NCI-H748 treated with DMSO at 0.1 percent for 48 hours (cell line): ENCODE results near the gene GINS2.

ENCODE experiments used
- DNase-seq: peaks from one replicate; lab custom pipeline; 2025; lab: John Stamatoyannopoulos, UW

GINS2 gene

DNA sequence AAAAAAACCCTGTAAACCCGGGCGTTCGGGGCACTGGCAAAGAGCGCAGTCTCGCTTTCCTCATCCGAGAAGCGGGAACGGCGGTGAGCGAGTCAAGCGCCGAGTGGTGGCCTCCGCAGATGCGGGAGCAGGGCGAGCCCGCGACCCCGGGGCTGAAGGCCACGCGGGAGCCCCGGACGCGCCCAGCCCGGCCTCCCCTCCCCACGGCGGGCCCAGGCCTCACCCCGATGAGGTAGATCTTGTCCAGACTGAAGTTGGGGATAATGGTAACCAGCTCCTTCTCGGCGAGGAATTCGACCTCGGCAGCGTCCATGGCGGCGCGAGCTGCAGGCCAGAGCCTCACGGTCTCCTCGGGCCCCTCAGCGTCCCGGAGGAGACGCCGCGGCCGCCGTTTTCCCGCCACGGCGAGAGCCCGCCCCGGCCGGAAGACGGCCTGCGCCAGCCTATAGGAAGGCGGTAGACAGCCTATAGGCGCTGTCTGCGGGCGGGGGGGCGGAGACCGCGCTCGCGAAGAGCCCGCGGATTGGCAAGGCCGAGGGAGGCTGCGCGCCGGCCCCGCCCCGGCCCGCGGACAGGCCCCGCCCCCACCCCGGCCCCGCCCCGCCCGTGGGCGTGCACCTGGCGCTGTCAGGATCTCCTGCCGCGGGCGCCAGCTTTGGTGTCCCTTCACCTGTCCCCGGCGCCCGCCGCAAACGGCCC lies at the start of gene GINS2:
GINS2 (minus strand) TSS at position 369 of the 699 bp plus-strand sequence; CDS start at position 313, 56 bp downstream.
- peak; percentile 38 for DNase-seq

- no peak for DNase-seq
Measured at GRCh38 chr16:85736921-85737320, 48.2 kb upstream of the GINS2 start.

- no peak for DNase-seq
Measured at GRCh38 chr16:85735946-85736345, 47.2 kb upstream of the GINS2 start.

GRCh38 chr16:85735225-85735635 lies 46.5 kb upstream of the GINS2 start:
- no peak for DNase-seq

GRCh38 chr16:85734311-85735017 lies 45.7 kb upstream of the GINS2 start:
- no peak for DNase-seq

DNA sequence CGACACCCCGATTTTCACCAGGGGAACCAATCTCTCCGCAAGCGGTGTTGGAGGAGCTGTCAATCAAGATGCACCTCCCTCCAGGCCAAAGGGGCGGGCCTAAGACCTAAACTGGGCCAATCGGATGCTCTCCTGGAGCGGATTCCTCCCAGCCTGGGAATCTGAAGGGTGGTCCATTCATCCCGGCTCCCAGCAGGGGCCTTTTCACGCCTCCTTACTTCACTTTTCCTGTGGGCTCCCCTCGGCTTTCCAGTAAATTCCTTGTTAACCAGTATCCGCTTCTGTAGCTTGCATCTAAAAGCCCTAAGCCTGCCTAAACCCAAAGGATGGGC lies 45.1 kb upstream of the GINS2 start:
- DNase-seq: no peak

DNA sequence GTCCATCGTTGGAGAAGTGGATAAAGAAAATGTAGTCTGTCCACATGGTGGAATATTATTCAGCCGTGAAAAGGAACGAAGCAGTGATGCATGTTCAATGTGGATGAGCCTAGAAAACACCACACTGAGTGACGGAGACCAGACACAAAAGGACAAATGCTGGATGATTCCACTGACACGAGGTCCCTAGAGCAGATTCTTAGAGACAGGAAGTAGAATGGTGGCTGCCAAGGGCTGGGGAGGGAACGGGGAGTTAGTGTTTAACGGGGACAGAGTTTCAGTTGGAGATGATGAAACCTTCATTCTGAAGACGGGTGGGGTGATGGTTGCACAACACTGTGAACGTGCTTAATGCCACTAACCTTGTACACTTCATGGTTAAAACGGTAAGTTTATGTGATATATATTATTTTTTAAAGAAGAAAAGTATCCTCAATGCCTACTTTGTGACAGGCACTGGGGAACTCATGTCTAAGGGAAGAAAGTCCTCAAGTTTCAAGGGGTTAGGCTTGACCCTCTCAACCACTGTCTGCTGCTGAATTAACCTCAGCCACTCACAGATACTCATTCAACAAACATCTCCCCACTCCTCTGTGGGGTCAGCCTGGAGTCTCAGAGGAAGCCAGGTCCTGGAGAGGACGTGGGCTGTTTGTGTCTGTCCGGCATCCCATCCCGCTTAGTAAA lies 44.5 kb upstream of the GINS2 start:
- DNase-seq: no peak

- DNase-seq: no peak
Measured at GRCh38 chr16:85731179-85731578, 42.4 kb upstream of the GINS2 start.

DNA sequence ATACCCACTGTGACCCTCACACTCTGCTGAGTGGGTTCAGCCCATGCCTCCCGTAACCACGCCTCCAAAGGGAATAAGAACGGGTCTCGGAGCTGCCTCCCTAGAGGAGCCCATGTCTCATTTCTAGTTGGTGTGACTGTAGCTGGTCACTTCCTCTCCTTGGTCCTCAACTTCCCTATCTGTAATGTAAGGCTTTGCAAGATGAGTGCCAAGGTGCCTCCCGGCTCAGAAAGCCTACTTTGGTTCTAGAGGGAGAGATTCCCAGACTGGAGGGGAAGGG lies 41.4 kb upstream of the GINS2 start:
- no peak for DNase-seq

DNA sequence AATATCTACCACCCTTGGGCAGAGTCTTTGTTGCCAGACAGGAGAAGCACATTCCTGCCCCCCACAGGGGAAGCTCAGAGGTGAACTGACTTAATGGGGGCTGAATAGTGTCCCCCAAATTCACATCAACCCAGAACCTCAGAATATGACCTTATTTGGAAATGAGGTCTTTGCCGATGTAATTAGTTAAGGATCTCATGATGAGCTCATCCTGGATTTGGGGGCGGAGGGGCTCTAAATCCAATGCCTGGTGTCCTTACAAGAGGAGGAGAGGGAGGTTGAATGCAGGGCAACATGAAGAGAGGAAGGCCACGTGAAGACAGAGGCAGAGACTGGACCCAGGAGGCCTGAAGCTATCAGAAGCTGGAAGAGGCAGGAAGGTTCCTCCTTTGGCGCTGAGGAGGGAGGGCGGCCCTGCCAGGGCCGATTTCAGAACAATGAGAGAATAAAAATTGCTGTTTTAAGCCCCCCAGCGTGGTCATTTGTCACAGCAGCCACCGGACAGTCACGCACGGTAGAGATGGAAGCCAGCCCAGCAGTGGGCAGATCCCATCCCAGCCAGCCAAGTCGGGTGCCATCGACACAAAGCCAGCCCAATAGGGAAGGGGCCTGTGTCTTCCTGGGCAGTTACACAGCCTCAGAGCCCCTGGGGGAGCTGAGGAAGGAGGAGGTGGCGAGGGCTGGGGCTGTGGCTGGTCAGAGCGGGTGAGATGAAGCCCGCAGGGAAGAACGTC lies 40.9 kb upstream of the GINS2 start:
- DNase-seq: no peak

- DNase-seq: no peak
Measured at GRCh38 chr16:85728879-85729278, 40.1 kb upstream of the GINS2 start.

- DNase-seq: no peak
Measured at GRCh38 chr16:85724936-85725335, 36.2 kb upstream of the GINS2 start.

DNA sequence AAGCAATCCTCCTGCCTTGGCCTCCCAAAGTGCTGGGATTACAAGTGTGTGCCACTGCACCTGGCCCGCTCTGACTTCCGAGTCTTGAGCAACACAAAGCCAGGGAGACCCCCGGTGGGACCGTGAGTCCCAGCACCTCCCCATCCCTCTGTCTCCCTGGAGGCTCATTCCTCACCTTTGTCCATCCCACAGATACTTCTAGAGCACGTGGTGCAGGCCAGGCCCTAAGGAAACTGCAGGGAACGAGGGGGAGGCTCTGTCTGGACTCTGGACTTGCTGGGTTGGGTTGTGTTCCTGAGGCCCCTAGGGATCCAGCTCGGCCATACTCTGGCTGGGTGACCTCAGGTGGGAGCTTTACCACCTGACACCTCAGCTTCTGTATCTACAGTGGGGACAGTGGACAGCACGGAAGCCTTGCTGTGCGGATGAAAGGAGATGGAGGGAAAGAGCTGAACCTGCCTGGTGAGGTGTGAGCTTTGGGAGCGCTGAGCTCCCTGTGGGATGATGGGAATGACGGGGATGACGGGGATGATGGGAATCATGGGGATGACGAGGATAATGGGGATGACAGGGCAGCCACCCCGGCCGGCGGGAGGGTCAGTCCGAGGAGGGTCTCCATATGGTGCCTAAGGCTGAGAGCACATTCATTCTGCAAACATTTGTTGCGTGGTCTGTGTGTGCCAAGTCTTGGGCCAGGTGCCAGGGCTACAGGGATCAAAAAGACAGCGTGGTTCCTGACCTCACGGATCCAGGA lies 35.5 kb upstream of the GINS2 start:
- no peak for DNase-seq

DNA sequence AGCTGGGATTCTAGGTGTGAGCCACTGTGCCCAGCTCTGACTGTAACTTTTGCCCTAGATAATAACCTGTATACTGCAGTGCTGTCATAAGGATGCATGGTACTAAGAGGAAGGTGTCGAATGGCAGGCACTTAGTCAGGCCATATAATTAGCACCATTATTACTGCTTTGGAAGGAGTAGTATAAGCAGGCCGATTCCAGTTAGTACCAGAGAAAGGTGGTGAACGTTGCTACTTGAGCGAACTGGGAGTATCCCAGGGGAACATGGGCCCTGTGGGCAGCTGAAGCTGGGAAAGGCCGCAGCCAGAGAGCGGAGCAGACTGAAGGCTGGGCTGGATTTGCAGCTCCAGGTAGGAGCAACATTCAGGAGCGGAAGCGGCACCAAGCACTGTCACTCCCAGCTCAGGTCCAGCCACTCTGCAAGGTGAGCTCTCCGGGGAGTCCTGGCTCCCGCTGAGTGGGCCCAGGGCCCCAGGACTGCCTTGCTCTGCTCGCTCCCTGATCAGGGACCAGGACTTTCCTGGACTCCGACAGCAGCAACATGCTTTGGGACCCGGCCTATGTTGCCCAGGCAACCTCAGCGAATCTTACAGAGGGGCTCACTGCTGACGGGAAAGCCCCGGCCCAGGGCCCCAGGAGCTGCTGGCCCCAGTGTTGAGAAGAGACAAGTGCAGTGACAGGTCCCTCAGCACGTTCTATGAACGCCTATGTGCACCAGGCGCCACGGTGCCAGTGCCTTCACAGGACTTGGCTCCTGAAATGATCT lies 33.6 kb upstream of the GINS2 start:
- DNase-seq: no peak

- DNase-seq: no peak
Measured at GRCh38 chr16:85720302-85720637, 31.5 kb upstream of the GINS2 start.

DNA sequence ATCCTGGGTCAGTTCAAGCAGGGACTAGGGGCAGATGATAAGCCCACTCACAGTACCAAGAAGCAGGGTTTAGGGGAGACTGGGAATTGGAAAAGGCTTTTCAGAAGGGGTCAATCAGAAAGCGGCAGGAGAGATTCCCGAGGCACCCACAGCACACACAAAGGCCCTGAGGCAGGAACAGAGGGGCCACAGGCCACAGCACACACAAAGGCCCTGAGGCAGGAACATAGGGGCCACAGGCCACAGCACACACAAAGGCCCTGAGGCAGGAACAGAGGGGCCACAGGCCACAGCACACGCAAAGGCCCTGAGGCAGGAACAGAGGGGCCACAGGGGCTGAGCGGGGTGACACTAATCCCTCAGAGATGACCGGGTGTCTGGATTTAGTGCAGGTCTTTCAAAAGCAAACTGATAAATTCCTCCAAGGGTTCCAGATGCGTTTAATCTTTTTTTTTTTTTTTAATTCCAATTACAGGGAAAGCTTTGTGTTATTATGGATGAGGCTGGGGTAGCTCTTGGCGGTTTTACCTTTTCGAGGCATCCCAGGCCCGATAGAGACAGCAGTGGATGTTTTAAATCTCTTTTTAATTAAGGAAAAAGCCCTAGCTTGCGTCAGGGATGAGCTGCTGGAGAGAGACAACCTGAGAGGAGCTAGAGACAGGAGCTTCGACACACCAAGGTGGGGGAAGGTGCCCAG lies 31.0 kb upstream of the GINS2 start:
- DNase-seq: no peak

- no peak for DNase-seq
Measured at GRCh38 chr16:85718682-85719081, 29.9 kb upstream of the GINS2 start.

DNA sequence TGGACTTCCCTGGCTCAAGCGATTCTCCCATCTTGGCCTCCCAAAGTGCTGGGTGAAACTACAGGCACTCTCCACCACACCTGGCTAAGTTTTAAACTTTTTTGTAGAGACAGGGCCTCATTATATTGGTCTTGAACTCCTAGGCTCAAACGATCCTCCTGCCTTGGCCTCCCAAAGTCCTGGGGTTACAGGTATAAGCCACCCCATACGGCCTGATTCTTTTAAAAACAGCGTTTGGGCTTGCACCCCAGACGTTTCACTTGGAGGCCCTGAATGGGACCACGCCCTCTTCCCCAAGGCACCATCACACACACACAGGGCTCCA lies 29.4 kb upstream of the GINS2 start:
- DNase-seq: no peak

GRCh38 chr16:85717393-85718152 lies 28.8 kb upstream of the GINS2 start:
- DNase-seq: peak; percentile 37

- no peak for DNase-seq
Measured at GRCh38 chr16:85716680-85717038, 27.9 kb upstream of the GINS2 start.
